Activated CD8-positive, alpha-beta memory T cell treated with anti-CD3 and anti-CD28 coated beads, Interleukin-2, amount 50 U/mL, for 1 hour (primary cell): Measurements from ENCODE around the gene ESPN.
"Not testable (repeated sequence)": the region's sequence is repeated elsewhere in the genome, so short reads cannot be mapped to it uniquely, and the experiment has no call there.

Experiments used
- DNase-seq: peaks from one replicate; pipeline ENCODE4 v3.0.0-alpha.2; 2020; ENCODE audit errors: extremely low read depth

The ESPN gene

GRCh38 chr1:6424619-6425593, at the start of gene ESPN:
Gene ESPN (plus strand): TSS chr1:6424776. CDS start chr1:6424956, 180 bp downstream.
- DNase-seq, result no peak

DNA sequence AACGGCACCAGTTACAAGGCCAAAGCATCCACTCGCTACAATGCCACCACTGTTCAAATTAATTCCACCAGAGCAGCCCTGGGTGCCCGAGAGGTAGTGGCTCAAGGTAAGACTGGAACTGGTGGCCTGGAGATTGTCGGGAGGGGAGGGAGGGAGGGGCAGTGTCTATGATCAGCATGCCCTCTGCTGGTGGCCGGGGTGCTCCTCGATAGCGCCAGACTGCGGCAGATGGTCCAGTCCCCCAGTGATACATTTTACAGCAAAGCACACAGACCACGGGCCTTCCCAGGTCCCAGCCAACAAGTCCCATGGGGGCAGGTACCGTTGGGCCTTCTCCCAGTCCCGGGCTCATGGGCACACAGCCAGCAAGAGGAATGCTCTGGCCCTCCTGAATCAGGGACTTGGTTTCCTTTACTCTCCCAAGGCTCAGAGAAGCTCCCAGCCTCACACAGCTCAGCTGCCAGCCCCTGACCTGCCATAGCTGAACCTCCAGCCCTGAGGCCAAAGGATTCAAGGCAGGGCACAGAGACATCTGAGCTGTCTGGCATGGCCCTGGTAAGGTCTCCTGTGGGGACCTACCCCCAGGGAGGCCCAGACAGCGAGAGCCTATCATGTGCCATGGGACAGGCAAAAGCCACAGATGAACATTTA, 46.4 kb upstream of the ESPN start:
- DNase-seq, result no peak

GRCh38 chr1:6380037-6380436, 44.5 kb upstream of the ESPN start:
- DNase-seq, result no peak

GRCh38 chr1:6384135-6384534, 40.4 kb upstream of the ESPN start:
- no peak for DNase-seq

DNA sequence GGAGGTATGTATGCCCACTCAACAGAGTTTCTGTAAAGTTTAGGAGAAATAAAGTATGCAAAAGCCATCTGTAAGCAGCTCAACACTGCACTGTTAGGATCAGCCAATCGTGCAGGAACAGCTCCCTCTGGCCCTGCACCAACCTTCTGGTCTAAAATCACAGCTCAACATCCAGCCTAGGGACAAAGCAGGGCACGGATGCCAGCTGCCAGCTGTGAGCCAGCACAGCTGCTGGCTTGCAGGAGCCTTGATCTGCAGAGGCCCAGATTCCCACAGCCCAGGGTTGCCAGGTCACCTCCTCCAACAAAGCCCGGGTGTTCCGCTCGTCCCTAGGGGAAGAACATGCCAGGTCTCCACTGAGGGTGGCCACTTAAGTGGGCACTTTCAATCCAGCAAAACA, 39.6 kb upstream of the ESPN start:
- no peak for DNase-seq

DNA sequence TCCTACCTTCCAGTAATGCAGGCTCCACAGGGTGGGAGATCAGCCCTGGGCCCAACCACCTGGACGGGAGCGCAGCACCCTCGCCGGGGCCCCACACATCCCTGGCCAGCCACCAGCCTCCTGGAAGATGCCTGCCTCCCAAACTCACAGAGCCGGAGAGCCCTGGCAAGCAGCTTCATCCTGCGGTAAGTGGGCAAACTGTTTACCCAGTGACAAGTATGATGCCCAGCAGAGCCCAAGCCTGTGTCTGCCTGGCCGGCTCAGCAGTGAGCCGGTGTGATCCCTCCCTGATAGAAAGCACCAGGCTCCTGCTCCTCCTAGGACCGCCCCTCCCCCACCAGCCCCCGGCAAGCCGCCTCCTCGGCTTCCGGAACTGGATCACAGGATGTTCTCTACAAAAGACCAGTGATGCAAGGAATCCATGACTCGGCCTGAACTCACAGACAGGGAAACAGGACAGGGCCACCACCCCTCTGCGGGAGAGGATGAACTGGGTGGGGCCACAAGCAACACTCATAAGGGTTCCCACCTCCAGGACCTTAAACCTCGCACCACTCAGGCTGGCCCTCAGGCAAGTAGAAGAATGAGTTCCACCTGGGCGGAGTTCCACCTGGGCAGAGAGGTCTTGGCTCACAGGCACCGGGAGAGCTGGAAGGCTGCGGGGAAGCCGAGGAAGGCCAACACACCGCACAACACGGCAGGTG, 38.9 kb upstream of the ESPN start:
- DNase-seq, result no peak

DNA sequence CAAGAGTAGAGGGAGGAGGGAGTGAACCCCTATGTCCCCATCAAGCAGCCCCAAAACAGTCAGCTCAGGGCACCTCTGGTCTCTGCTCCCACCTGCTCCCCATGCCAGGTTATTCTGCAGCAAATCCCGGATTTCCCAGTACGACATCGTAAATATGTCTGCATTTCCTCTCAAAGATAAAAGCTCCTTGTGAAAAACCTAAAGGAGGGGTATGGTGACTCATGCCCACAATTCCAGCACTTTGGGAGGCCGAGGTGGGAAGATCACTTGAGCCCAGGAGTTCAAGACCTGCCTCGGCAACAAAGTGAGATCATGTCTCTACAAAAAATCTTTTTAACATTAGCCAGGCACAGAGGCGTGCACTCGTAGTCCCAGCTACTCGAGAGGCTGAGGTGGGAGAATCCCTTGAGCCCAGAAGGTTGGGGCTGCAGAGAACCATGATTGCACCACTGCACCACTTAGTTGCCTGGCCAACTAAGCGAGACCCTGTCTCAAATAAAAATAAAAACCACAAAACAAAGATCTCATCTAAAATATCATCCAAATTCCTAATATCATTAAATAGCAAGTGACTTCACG, 38.1 kb upstream of the ESPN start:
- DNase-seq, result no peak

- no peak for DNase-seq
These were observed 34.6 kb upstream of the ESPN start for GRCh38 chr1:6389971-6390370.

DNA sequence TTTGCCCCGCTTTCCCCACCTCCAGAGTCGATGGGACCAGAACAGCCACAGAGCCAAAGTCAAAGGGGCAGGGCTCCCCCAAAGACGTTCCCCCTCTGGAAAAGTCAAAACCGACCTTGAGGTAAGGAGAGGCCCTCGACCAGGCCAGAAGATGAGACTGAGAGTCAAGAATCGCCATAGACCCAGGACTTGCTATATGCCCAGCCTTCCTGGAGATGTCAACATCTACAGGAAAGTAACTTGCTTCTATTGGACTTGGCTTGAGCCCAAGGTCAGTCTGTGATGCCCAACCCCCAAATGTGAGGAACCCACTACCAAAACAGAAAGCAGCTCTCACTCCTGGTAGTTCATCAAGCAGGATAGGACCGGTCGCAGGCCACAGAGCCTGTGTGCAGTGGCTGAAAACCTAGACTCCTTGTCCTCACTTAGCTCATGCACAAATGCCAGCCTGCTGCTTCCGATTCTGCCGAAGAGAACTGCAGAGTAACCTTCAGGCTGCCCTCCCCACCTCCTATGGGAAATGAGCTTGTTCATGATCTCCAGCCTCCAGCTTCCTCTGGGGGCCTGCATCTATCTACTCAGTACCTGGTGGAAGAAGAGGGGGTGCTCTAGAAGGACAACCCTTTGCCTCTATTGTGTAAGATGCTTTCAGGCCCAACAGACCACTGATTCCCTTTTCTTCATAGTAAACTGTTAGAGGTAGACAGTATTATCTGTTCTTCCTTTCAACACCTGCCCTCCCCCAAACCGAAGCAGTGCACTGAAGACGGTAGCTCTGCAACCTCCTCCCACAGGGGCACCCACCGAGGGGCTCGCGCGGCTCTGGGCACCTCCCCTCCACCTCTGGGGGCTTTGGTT, 32.4 kb upstream of the ESPN start:
- no peak for DNase-seq

- no peak for DNase-seq
These were observed 31.7 kb upstream of the ESPN start for GRCh38 chr1:6392809-6393399.

- peak; percentile 65 for DNase-seq
These were observed 31.0 kb upstream of the ESPN start, which contains the start of gene ACOT7 for GRCh38 chr1:6393400-6394187. Gene ACOT7 (minus strand): TSS chr1:6393767. CDS start chr1:6393399, 368 bp downstream.

GRCh38 chr1:6395130-6395529, 29.4 kb upstream of the ESPN start:
- DNase-seq, result not testable (repeated sequence)

DNA sequence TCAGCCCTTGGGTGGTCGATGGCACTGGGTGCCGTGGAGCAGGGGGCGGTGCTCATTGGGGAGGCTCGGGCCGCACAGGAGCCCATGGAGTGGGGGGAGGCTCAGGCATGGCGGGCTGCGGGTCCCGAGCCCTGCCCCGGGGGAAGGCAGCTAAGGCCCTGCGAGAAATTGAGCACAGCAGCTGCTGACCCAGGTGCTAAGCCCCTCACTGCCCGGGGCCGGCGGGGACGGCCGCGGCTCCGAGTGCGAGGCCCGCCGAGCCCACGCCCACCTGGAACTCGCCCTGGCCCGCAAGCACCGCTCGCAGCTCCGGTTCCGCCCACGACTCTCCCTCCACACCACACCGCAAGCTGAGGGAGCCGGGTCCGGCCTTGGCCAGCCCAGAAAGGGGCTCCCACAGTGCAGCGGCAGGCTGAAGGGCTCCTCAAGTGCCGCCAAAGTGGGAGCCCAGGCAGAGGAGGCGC, 28.8 kb upstream of the ESPN start:
- not testable (repeated sequence) for DNase-seq

GRCh38 chr1:6396998-6397397, 27.6 kb upstream of the ESPN start:
- no peak for DNase-seq

GRCh38 chr1:6397844-6398441, 26.6 kb upstream of the ESPN start:
- DNase-seq, result no peak

- no peak for DNase-seq
These were observed 25.3 kb upstream of the ESPN start for GRCh38 chr1:6399294-6399693.

- no peak for DNase-seq
These were observed 22.9 kb upstream of the ESPN start for GRCh38 chr1:6401673-6402072.

DNA sequence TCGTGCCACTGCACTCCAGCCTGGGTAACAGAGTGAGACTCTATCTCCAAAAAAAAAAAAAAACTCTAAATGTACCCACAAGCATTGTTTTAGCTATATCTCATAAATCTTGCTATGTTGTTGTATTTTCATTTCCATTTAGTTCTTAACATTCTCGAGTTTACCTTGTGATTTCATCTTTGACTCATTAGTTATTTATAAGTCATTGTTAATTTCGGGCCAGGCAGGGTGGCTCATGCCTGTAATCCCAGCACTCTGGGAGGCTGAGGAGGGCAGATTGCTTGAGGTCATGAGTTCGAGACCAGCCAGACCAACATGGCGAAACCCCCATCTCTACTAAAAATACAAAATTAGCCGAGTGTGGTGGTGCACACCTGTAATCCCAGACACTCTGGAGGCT, 16.6 kb upstream of the ESPN start:
- DNase-seq, result no peak

GRCh38 chr1:6409053-6409452, 15.5 kb upstream of the ESPN start:
- no peak for DNase-seq
